NB4 (cell line): ENCODE data around the gene PHF2.

Experiments used
- CTCF ChIP-seq: IDR thresholded peaks from one replicate; pipeline ENCODE4 v1.5.1; 2012; ENCODE audit warnings: low read depth, low read length
- MAX ChIP-seq: IDR thresholded peaks from 2 replicates; pipeline ENCODE4 v1.6.1; 2011; ENCODE audit warnings: low read depth, low read length
- MYC ChIP-seq: IDR thresholded peaks from 2 replicates; pipeline ENCODE4 v1.6.1; 2011; ENCODE audit warnings: low read depth, low read length
- POLR2A ChIP-seq: IDR thresholded peaks from 2 replicates; pipeline ENCODE4 v1.6.1; 2011; ENCODE audit warnings: mild to moderate bottlenecking; ENCODE audit not compliant: insufficient read length; ENCODE audit errors: extremely low read depth

- TF ChIP-seq POLR2A (no peak), CTCF (no peak), MYC (no peak), MAX (no peak)
Observed at GRCh38 chr9:93680443-93681268, 104.3 kb downstream of the PHF2 start.
